GM12872 (cell line): ENCODE measurements around the gene MRFAP1.

Source experiments
- TF ChIP-seq, protein P1 (sequence below): IDR thresholded peaks from 3 replicates; pipeline ENCODE4 v1.5.1; 2011; ENCODE audit warnings: low read depth, mild to moderate bottlenecking, low read length, moderate library complexity; ENCODE audit not compliant: insufficient read depth

Gene MRFAP1

GRCh38 chr4:6626066-6626465 is 14.4 kb upstream of the MRFAP1 start:
- TF ChIP-seq, protein P1, sequence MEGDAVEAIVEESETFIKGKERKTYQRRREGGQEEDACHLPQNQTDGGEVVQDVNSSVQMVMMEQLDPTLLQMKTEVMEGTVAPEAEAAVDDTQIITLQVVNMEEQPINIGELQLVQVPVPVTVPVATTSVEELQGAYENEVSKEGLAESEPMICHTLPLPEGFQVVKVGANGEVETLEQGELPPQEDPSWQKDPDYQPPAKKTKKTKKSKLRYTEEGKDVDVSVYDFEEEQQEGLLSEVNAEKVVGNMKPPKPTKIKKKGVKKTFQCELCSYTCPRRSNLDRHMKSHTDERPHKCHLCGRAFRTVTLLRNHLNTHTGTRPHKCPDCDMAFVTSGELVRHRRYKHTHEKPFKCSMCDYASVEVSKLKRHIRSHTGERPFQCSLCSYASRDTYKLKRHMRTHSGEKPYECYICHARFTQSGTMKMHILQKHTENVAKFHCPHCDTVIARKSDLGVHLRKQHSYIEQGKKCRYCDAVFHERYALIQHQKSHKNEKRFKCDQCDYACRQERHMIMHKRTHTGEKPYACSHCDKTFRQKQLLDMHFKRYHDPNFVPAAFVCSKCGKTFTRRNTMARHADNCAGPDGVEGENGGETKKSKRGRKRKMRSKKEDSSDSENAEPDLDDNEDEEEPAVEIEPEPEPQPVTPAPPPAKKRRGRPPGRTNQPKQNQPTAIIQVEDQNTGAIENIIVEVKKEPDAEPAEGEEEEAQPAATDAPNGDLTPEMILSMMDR = no peak

- TF ChIP-seq, protein P1 = no peak
Observed at GRCh38 chr4:6627832-6628231, 12.7 kb upstream of the MRFAP1 start.

GRCh38 chr4:6632125-6632524 is 8.4 kb upstream of the MRFAP1 start:
- TF ChIP-seq, protein P1 = no peak

DNA sequence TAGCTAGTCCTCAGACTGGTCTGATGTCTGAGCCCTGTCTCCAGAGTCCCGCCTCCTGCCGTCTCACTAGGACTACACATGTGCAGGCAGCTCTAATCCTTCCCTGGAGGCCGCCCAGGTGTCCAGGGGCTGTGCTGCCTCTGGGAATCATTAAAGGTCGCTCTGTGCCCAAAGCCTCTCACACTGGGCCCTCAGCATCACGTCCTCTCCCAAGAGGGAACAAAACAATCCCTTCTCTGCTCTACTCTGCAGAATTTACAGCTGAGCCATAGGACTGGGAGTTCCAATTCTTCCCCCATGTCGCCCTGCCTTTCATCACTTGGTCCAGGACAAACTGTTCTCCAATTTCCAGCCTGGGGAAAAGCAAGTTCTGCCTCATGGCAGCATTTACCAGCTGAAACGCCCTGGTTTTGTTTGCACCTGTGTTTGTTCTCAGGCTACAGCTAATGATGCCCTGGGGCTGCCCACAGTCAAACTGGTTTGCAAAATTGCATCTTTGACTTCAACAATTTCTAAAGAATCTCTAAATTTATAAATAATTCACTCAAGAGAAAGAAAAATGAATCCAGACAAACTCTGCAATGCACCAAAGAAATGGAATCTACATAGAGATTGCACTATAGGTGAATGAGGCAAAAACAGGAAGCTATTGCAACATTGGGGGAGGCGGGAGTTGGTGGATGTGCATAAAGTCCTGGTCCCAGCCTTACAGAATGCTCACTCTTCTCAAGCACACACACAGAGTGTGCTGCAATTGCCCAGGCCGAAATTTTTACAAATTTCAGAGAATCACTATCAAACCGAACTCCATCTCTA is 7.2 kb upstream of the MRFAP1 start:
- TF ChIP-seq, protein P1 = no peak

GRCh38 chr4:6634746-6635145 is 5.7 kb upstream of the MRFAP1 start:
- TF ChIP-seq, protein P1 = no peak

DNA sequence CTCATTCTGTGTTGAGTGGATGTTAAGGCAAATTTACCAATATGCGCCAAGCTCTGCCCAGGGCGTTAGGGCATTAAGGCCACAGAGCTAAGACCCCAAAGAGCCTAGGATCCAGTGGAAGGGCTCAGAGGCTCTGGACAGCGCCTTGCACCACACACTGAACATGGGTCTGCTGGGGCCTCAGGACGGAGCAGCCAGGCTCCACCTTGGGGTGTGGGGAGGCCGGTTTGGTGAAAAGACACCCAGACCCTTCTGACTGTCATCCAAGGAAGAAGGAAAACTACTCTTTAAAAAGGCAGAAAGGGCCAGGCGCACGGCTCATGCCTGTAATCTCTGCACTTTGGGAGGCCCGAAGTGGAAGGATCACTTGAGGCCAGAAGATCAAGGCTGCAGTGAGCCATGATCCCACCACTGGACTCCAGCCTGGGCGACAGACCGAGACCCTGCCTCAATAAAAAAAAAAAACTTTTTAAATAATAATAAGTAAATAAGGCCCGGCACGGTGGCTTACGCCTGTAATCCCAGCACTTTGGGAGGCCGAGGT is 1.3 kb upstream of the MRFAP1 start:
- TF ChIP-seq, protein P1 = no peak

GRCh38 chr4:6641164-6641970 is 882 bp downstream of the MRFAP1 start:
- TF ChIP-seq, protein P1 = no peak
